HepG2 (cell line): ENCODE data around the gene CBLN3. TPM values are rescaled to one million over a fixed set of nuclear protein-coding genes. Genes with fewer than 3 reads are reported as not detected.

Experiments used
- BRD4 ChIP-seq: sonication (generic); formaldehyde crosslinking; IDR thresholded peaks from 2 replicates; pipeline ENCODE4 v1.4.0; 2020; ENCODE audit warnings: missing genetic modification reagents
- E2F2 ChIP-seq: sonication (generic); formaldehyde crosslinking; IDR thresholded peaks from 2 replicates; pipeline ENCODE4 v1.4.0; 2020; ENCODE audit warnings: missing genetic modification reagents, borderline replicate concordance
- FOXK1 ChIP-seq: sonication (generic); formaldehyde crosslinking; IDR thresholded peaks from 2 replicates; pipeline ENCODE4 v1.4.0; 2020; ENCODE audit warnings: low read depth, missing genetic modification reagents, borderline replicate concordance
- GFI1 ChIP-seq: sonication (generic); formaldehyde crosslinking; IDR thresholded peaks from 2 replicates; pipeline ENCODE4 v1.5.0; 2020; ENCODE audit warnings: missing genetic modification reagents, mild to moderate bottlenecking, borderline replicate concordance
- MLLT10 ChIP-seq: sonication (generic); formaldehyde crosslinking; IDR thresholded peaks from 2 replicates; pipeline ENCODE4 v1.4.0; 2020; ENCODE audit warnings: missing genetic modification reagents
- MYC ChIP-seq: sonication (generic); formaldehyde crosslinking; IDR thresholded peaks from 2 replicates; pipeline ENCODE4 v1.9.0; 2021; ENCODE audit warnings: missing genetic modification reagents, borderline replicate concordance
- RFX5 ChIP-seq: IDR thresholded peaks from 2 replicates; pipeline ENCODE4 v1.6.1; 2011; ENCODE audit warnings: low read depth, low read length, improper control_type of control experiment
- SALL2 ChIP-seq: sonication (generic); formaldehyde crosslinking; IDR thresholded peaks from 2 replicates; pipeline ENCODE4 v1.8.1; 2023; ENCODE audit warnings: mild to moderate bottlenecking, missing genetic modification reagents, inconsistent platforms
- THAP7 ChIP-seq: sonication (generic); formaldehyde crosslinking; IDR thresholded peaks from 2 replicates; pipeline ENCODE4 v1.8.1; 2023; ENCODE audit warnings: mild to moderate bottlenecking, missing genetic modification reagents
- ZBTB7A ChIP-seq: sonication (generic); formaldehyde crosslinking; IDR thresholded peaks from 2 replicates; pipeline ENCODE4 v1.8.0; 2022; ENCODE audit warnings: mild to moderate bottlenecking, missing genetic modification reagents
- ZNF205 ChIP-seq: IDR thresholded peaks from 2 replicates; pipeline ENCODE4 v1.6.1; 2018; ENCODE audit warnings: missing biosample characterization, missing genetic modification reagents
- ZNF225 ChIP-seq: sonication (generic); formaldehyde crosslinking; IDR thresholded peaks from 2 replicates; pipeline ENCODE4 v1.4.0; 2020; ENCODE audit warnings: mild to moderate bottlenecking, missing genetic modification reagents
- ZNF317 ChIP-seq: sonication (generic); formaldehyde crosslinking; IDR thresholded peaks from 2 replicates; pipeline ENCODE4 v1.5.0; 2020; ENCODE audit warnings: mild to moderate bottlenecking, missing genetic modification reagents
- ZNF414 ChIP-seq: sonication (generic); formaldehyde crosslinking; IDR thresholded peaks from 2 replicates; pipeline ENCODE4 v1.5.0; 2020; ENCODE audit warnings: missing genetic modification reagents
- ZNF501 ChIP-seq: sonication (generic); formaldehyde crosslinking; IDR thresholded peaks from 2 replicates; pipeline ENCODE4 v1.5.1; 2020; ENCODE audit warnings: mild to moderate bottlenecking, moderate library complexity, missing genetic modification reagents
- ZNF512B ChIP-seq: sonication (generic); formaldehyde crosslinking; IDR thresholded peaks from 2 replicates; pipeline ENCODE4 v1.5.1; 2020; ENCODE audit warnings: missing genetic modification reagents, mild to moderate bottlenecking, borderline replicate concordance
- ZNF577 ChIP-seq: sonication (generic); formaldehyde crosslinking; IDR thresholded peaks from 2 replicates; pipeline ENCODE4 v1.4.0; 2020; ENCODE audit warnings: mild to moderate bottlenecking, low read depth, missing genetic modification reagents, borderline replicate concordance
- ZNF616 ChIP-seq: sonication (generic); formaldehyde crosslinking; IDR thresholded peaks from 2 replicates; pipeline ENCODE4 v1.5.0; 2020; ENCODE audit warnings: low read depth, mild to moderate bottlenecking, missing genetic modification reagents
- ZNF639 ChIP-seq: conservative IDR thresholded peaks from 2 replicates; pipeline ENCODE4 v1.6.1; 2018; ENCODE audit warnings: missing genetic modification reagents
- ZNF691 ChIP-seq: sonication (generic); formaldehyde crosslinking; IDR thresholded peaks from 2 replicates; pipeline ENCODE4 v1.4.0; 2020; ENCODE audit warnings: missing genetic modification reagents, low read depth, mild to moderate bottlenecking, borderline replicate concordance
- ZSCAN25 ChIP-seq: sonication (generic); formaldehyde crosslinking; IDR thresholded peaks from 2 replicates; pipeline ENCODE4 v1.8.0; 2022; ENCODE audit warnings: mild to moderate bottlenecking, missing genetic modification reagents
- polyA plus RNA-seq, 8 experiments: library from polyadenylated mRNA; depleted of rRNA in 3 of 8; stranded (reverse) in 7 of 8; unstranded in 1 of 8; fragments of >200 nt; fragmentation: Illumina TruSeq in 4 of 8; extraction: Trizol in 4 of 8; gene quantifications; 2 replicates each; pipeline versions ENCODE4 v1.2.1 to v1.2.3, GENCODE V29; 2011 to 2016; ENCODE audit warnings: low read depth in 4 of 8, missing spikeins in 1 of 8, mixed read lengths in 1 of 8; ENCODE audit not compliant: insufficient read depth in 1 of 8
- total RNA-seq, 5 experiments: library from RNA; depleted of rRNA; stranded (reverse); fragments of >200 nt; fragmentation: Illumina TruSeq; extraction: Trizol; gene quantifications; 2 replicates each; pipeline ENCODE4 v1.2.3, GENCODE V29; 2016; ENCODE audit warnings: low read depth in 1 of 5

CBLN3 gene
- total and polyA plus RNA-seq, 2 of the 13 experiments (the other 11 are each of a cell fraction or from before 2014, with no cell fraction given) = 0.66 to 0.98 TPM

GRCh38 chr14:24437020-24437735 is 7.7 kb upstream of the CBLN3 start (continued):
- TF ChIP-seq ZNF691 (CRISPR knock-in tag) (no peak), ZNF512B (CRISPR knock-in tag) (no peak), MYC (CRISPR knock-in tag) (no peak), SALL2 (no peak), ZNF225 (CRISPR knock-in tag) (peak; percentile 87; the same call in 1 of the 2 replicates), ZNF414 (CRISPR knock-in tag) (no peak), ZNF205 (CRISPR knock-in tag) (no peak), RFX5 (no peak), ZNF501 (peak; percentile 79; the same call in 1 of the 2 replicates), THAP7 (CRISPR knock-in tag) (0 out of 2 replicates have a peak, but pooled peaks have one; percentile 75), MLLT10 (CRISPR knock-in tag) (0 out of 2 replicates have a peak, but pooled peaks have one; percentile 13), E2F2 (CRISPR knock-in tag) (no peak), ZNF616 (CRISPR knock-in tag) (no peak), FOXK1 (no peak), ZSCAN25 (CRISPR knock-in tag) (no peak), ZNF639 (no peak), ZBTB7A (CRISPR knock-in tag) (no peak), GFI1 (CRISPR knock-in tag) (no peak), BRD4 (no peak), ZNF577 (CRISPR knock-in tag) (no peak), ZNF317 (CRISPR knock-in tag) (no peak)
